SK-N-MC (cell line): ENCODE results near the gene AQP12A.

Experiments used
- EZH2 ChIP-seq: fragments of 200-600 bp; sonication (generic); IDR thresholded peaks from one replicate; pipeline ENCODE4 v1.6.1; 2017; ENCODE audit warnings: antibody characterized with exemption
- FOXP2 ChIP-seq: optimal IDR thresholded peaks from 2 replicates; pipeline ENCODE3; 2011; ENCODE audit warnings: mild to moderate bottlenecking, moderate library complexity; ENCODE audit not compliant: insufficient read depth; ENCODE audit errors: extremely low read length, control extremely low read depth
- POLR2AphosphoS5 ChIP-seq: IDR thresholded peaks from 2 replicates; pipeline ENCODE4 v1.6.1; 2012; ENCODE audit warnings: mild to moderate bottlenecking, low read depth, low read length, borderline replicate concordance

DNA sequence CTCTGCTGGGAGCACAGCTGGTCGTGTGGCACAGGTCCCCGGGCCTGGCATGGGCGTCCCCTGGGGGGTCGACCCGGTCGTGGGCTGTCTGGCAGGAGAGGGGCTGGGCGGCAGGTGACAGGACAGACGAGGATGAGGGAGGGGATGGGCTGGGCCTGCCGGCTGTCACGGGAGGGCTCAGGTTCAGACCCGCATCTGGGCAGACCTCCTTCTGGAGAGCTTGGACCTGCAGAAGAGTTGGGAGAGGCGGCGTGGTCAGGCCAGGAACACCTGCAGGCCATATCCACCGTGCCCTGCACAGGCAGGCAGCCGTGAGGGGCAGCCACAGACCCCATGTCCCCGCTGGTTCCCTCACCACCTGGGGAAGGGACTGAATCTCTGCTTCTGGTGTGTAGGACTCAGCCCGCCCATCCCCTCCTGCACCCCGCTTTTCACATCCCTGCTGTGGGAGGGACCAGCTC, 25.5 kb downstream of the AQP12A start:
- TF ChIP-seq EZH2 (no peak), FOXP2 (no peak), POLR2AphosphoS5 (no peak)
